B cell (primary cell): ENCODE results near the gene CDC37L1. TPM values are rescaled to one million over a fixed set of nuclear protein-coding genes. Genes with fewer than 3 reads are reported as not detected.
"Not testable (repeated sequence)": the region's sequence is repeated elsewhere in the genome, so short reads cannot be mapped to it uniquely, and the experiment has no call there.

Source experiments
- ATAC-seq: fragments of 200-7000 bp; cut with Tn5 transposase; one replicate; pipeline ENCODE4 v1.10.0; 2021; ENCODE audit warnings: low read depth, mild to moderate bottlenecking, moderate number of reproducible peaks, moderate library complexity
- CTCF ChIA-PET: fragments of 350-600 bp; sonication (Branson Sonifier 250); formaldehyde crosslinking; loops from one replicate; lab custom pipeline; 2021; ENCODE audit warnings: antibody characterized with exemption, inconsistent platforms; lab: Charles Lee
- POLR2A ChIA-PET: fragments of 350-600 bp; sonication (Branson Sonifier 250); formaldehyde crosslinking; loops from one replicate; lab custom pipeline; 2021; ENCODE audit warnings: antibody characterized with exemption; lab: Charles Lee
- DNase-seq: peaks from one replicate; pipeline ENCODE4 v3.0.0; 2013
- H2AFZ ChIP-seq: 2 replicates; pipeline ENCODE4 v1.6.1; 2012; ENCODE audit warnings: mild to moderate bottlenecking, low read depth, low read length; ENCODE audit not compliant: insufficient read depth, poor library complexity, severe bottlenecking
- H3K27ac ChIP-seq, 2 donors: 1 replicate in 1 of 2; 2 replicates in 1 of 2; pipeline ENCODE4 v1.5.1; 2012 to 2013; ENCODE audit warnings: low read length in 2 of 2, mild to moderate bottlenecking in 2 of 2, moderate library complexity in 1 of 2
- H3K27me3 ChIP-seq, 4 experiments: fragments of 200-600 bp in 1 of 4; sonication (generic) in 1 of 4; replicated peaks in 1 of 4; 1 replicate in 2 of 4; 2 replicates in 2 of 4; pipeline versions ENCODE4 v1.6.1 to v1.7.0; 2013 to 2016; ENCODE audit warnings: low read length in 3 of 4, mild to moderate bottlenecking in 2 of 4, mixed read lengths in 1 of 4, moderate library complexity in 1 of 4; ENCODE audit not compliant: insufficient read depth in 4 of 4, control insufficient read depth in 3 of 4; ENCODE audit errors: control extremely low read depth in 1 of 4
- H3K36me3 ChIP-seq, 2 experiments: replicated peaks in 1 of 2; 1 replicate in 1 of 2; 2 replicates in 1 of 2; pipeline versions ENCODE4 v1.6.1 to v1.7.1; 2013; ENCODE audit warnings: low read length in 1 of 2; ENCODE audit not compliant: insufficient read depth in 2 of 2, control insufficient read depth in 1 of 2; ENCODE audit errors: control extremely low read depth in 1 of 2, extremely low read depth in 1 of 2
- H3K4me1 ChIP-seq, 2 donors: fragments of 200-600 bp in 1 of 2; sonication (generic) in 1 of 2; 1 replicate in 1 of 2; 2 replicates in 1 of 2; pipeline versions ENCODE4 v1.5.1 to v1.6.1; 2013 to 2017; ENCODE audit warnings: low read length in 2 of 2; ENCODE audit not compliant: control insufficient read depth in 2 of 2, insufficient read depth in 2 of 2
- H3K4me2 ChIP-seq: replicated peaks from 2 replicates; pipeline ENCODE3; 2012; ENCODE audit warnings: mild to moderate bottlenecking, low read depth, low read length; ENCODE audit not compliant: poor library complexity, severe bottlenecking
- H3K4me3 ChIP-seq, 5 experiments: fragments of 200-600 bp in 1 of 5; sonication (generic) in 1 of 5; 1 replicate in 3 of 5; 2 replicates in 2 of 5; pipeline versions ENCODE4 v1.5.1 to v1.7.0; 2011 to 2016; ENCODE audit warnings: low read length in 4 of 5, mild to moderate bottlenecking in 4 of 5, low read depth in 2 of 5, control low read depth in 1 of 5, moderate library complexity in 1 of 5; ENCODE audit not compliant: insufficient read depth in 1 of 5; ENCODE audit errors: control extremely low read depth in 1 of 5, extremely low read depth in 1 of 5
- H3K79me2 ChIP-seq: fragments of 200-600 bp; sonication (generic); one replicate; pipeline ENCODE4 v1.6.0; 2016; ENCODE audit warnings: low read length; ENCODE audit not compliant: control insufficient read depth, insufficient read depth
- H3K9ac ChIP-seq: fragments of 200-600 bp; sonication (generic); 2 replicates; pipeline ENCODE4 v1.6.1; 2017; ENCODE audit warnings: mild to moderate bottlenecking, low read length, moderate library complexity
- H3K9me3 ChIP-seq, 3 donors: one replicate each; pipeline versions ENCODE4 v1.6.1 to v1.7.1; 2013; ENCODE audit warnings: low read length in 2 of 3; ENCODE audit not compliant: control insufficient read depth in 2 of 3, insufficient read depth in 1 of 3; ENCODE audit errors: control extremely low read depth in 1 of 3
- H4K20me1 ChIP-seq: 2 replicates; pipeline ENCODE4 v1.6.0; 2012; ENCODE audit warnings: mild to moderate bottlenecking, low read length; ENCODE audit not compliant: insufficient read depth, control insufficient read depth, poor library complexity, severe bottlenecking
- H3K27ac Mint-ChIP-seq: one replicate; pipeline ENCODE4 v1.8.0; 2021; ENCODE audit warnings: mixed read lengths
- H3K27me3 Mint-ChIP-seq: one replicate; pipeline ENCODE4 v1.8.0; 2021; ENCODE audit warnings: mixed read lengths
- H3K4me1 Mint-ChIP-seq: one replicate; pipeline ENCODE4 v1.8.0; 2021; ENCODE audit warnings: mixed read lengths
- H3K4me3 Mint-ChIP-seq: one replicate; pipeline ENCODE4 v1.8.0; 2021; ENCODE audit warnings: mixed read lengths
- H3K9me3 Mint-ChIP-seq: one replicate; pipeline ENCODE4 v1.8.0; 2022; ENCODE audit warnings: mixed read lengths; ENCODE audit not compliant: insufficient read depth
- EZH2 ChIP-seq: IDR thresholded peaks from 2 replicates; pipeline ENCODE4 v1.6.1; 2012; ENCODE audit warnings: borderline replicate concordance, low read depth, mild to moderate bottlenecking, moderate library complexity, low read length; ENCODE audit not compliant: insufficient read depth, poor library complexity, severe bottlenecking
- WGBS: methylation state at CpG from one replicate; pipeline ENCODE4 v1.1.5; 2013; ENCODE audit warnings: missing lambda C conversion rate; ENCODE audit not compliant: insufficient coverage; 5-methylcytosine and 5-hydroxymethylcytosine counted together
- intact Hi-C: fragments of 100-400 bp; cut with micrococcal nuclease; formaldehyde crosslinking; loops from one replicate; pipeline ENCODE4 v1.10.0; 2022
- polyA plus RNA-seq: library from polyadenylated mRNA; depleted of rRNA; stranded (reverse); fragments of >200 nt; gene quantifications from 2 replicates; pipeline ENCODE4 v1.2.3, GENCODE V29; 2012
- total RNA-seq, 2 donors: library from RNA; stranded (reverse); fragments of 120-200 nt in 1 of 2; gene quantifications; 1 replicate in 1 of 2; 2 replicates in 1 of 2; pipeline versions ENCODE4 v1.2.3 to v1.2.4, GENCODE V29; 2013 to 2022
- TF ChIP-seq, protein P1 (sequence below): fragments of 200-600 bp; IDR thresholded peaks from one replicate; pipeline ENCODE4 v1.8.0; 2022; ENCODE audit warnings: antibody characterized with exemption, mild to moderate bottlenecking

CDC37L1 gene
- total and polyA plus RNA-seq, 2 donors (not counting 1 experiment from before 2014, with no cell fraction given): 3.0 to 16.0 TPM

DNA sequence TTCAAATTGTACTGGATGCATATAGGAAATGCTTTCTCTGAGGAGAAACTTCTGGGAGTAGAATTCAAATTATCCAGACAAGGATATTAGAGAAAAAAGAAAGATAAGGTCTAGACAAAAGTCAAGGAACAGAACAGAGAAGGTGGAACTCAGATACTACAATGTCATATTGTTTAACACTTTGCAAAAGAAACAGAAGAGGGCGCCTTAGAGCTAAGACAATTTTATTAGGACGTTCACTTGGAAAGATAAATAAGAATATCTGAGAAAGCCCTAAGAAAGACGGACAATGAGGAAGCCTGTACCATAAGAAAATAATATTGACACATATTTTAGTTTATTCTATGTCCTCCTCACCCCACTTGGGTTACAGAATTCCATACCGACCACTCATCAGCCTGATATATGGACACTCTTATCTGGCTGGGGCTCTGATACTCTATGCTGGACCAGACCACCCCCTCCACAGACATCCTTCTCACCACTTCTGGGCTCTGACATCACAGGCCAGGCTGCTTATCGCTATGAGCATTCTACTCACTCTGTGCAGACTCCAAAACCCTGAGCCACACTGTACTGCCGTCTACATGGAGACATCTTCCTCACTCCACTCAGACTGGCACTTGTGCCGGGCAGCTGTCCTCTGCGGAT, 70.8 kb downstream of the CDC37L1 start:
- intact Hi-C loops: loop anchor here (5.0 kb wide), 1 partner anchor 148 kb away; no protein-coding TSS in a partner anchor
- no peak overlapping the region for H3K27ac Mint-ChIP-seq
- no peaks in the 10 kb centered on the region for H3K4me1 ChIP-seq
- DNase-seq: peak; percentile 59
- ChIA-PET CTCF (interaction anchor here (0.6 to 2.5 kb wide), 14 partner anchors 9 to 1068 kb away, joined by 3 to 11 read pairs (median 3); partner anchors contain the start of genes AK3 and RCL1), POLR2A (interaction anchor here (0.8 kb wide), 1 partner anchor 9 kb away, joined by 5 read pairs; no protein-coding TSS in a partner anchor)
- no peaks in the 10 kb centered on the region for H3K36me3 ChIP-seq
- TF ChIP-seq, protein P1, sequence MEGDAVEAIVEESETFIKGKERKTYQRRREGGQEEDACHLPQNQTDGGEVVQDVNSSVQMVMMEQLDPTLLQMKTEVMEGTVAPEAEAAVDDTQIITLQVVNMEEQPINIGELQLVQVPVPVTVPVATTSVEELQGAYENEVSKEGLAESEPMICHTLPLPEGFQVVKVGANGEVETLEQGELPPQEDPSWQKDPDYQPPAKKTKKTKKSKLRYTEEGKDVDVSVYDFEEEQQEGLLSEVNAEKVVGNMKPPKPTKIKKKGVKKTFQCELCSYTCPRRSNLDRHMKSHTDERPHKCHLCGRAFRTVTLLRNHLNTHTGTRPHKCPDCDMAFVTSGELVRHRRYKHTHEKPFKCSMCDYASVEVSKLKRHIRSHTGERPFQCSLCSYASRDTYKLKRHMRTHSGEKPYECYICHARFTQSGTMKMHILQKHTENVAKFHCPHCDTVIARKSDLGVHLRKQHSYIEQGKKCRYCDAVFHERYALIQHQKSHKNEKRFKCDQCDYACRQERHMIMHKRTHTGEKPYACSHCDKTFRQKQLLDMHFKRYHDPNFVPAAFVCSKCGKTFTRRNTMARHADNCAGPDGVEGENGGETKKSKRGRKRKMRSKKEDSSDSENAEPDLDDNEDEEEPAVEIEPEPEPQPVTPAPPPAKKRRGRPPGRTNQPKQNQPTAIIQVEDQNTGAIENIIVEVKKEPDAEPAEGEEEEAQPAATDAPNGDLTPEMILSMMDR: peak; percentile 77
- TF ChIP-seq EZH2: no peak
- H3K27me3 ChIP-seq: no peaks in the 10 kb centered on the region
- WGBS: 66% methylated on average over 2 of the region's 8 CpGs
- no peaks in the 10 kb centered on the region for H3K9me3 Mint-ChIP-seq
- no peak overlapping the region for H2AFZ ChIP-seq
- peak; percentile 33 for ATAC-seq
- H3K27me3 Mint-ChIP-seq: no peaks in the 10 kb centered on the region
- H3K4me1 Mint-ChIP-seq: no peaks in the 10 kb centered on the region
- H3K4me3 ChIP-seq: no peak overlapping the region
- no peaks in the 10 kb centered on the region for H3K79me2 ChIP-seq
- no peak overlapping the region for H3K4me3 Mint-ChIP-seq
- H3K4me2 ChIP-seq: no peak overlapping the region
- H3K9me3 ChIP-seq: no peaks in the 10 kb centered on the region
- no peaks in the 10 kb centered on the region for H4K20me1 ChIP-seq
- no peak overlapping the region for H3K27ac ChIP-seq
- H3K9ac ChIP-seq: no peak overlapping the region

- H4K20me1 ChIP-seq, H3K27ac Mint-ChIP-seq, DNase-seq, H3K27me3 Mint-ChIP-seq, H3K4me2 ChIP-seq, H3K36me3 ChIP-seq, H2AFZ ChIP-seq, H3K9me3 Mint-ChIP-seq, H3K9ac ChIP-seq, H3K27me3 ChIP-seq, H3K4me1 Mint-ChIP-seq, H3K79me2 ChIP-seq, ATAC-seq, H3K9me3 ChIP-seq, H3K27ac ChIP-seq, H3K4me3 Mint-ChIP-seq, H3K4me1 ChIP-seq, POLR2A ChIA-PET, H3K4me3 ChIP-seq: not testable (repeated sequence)
- CTCF ChIA-PET: interaction anchor here (0.6 to 2.3 kb wide), 5 partner anchors 9 to 1554 kb away, joined by 3 to 6 read pairs (median 4); no protein-coding TSS in a partner anchor
- intact Hi-C loops: loop anchor here (5.0 kb wide), 1 partner anchor 152 kb away; no protein-coding TSS in a partner anchor
Measured at GRCh38 chr9:4754530-4754929, 75.2 kb downstream of the CDC37L1 start.
